Keratinocyte (primary cell): ENCODE data around the gene ANKAR.

ENCODE experiments used
- CTCF ChIP-seq, 3 experiments: IDR thresholded peaks in 1 of 3; conservative IDR thresholded peaks in 1 of 3; optimal IDR thresholded peaks in 1 of 3; 2 replicates in 2 of 3; 3 replicates in 1 of 3; pipeline versions ENCODE3 to v1.5.1; 2011; ENCODE audit warnings: low read length in 3 of 3, mild to moderate bottlenecking in 3 of 3, moderate library complexity in 2 of 3, control low read depth in 1 of 3, inconsistent platforms in 1 of 3; ENCODE audit not compliant: insufficient read depth in 2 of 3; ENCODE audit errors: extremely low read depth in 1 of 3
- EZH2 ChIP-seq: IDR thresholded peaks from one replicate; pipeline ENCODE4 v1.6.1; 2012; ENCODE audit warnings: inconsistent platforms, mild to moderate bottlenecking, low read length, moderate library complexity

GRCh38 chr2:189625636-189626035 is 48.8 kb upstream of the ANKAR start:
- TF ChIP-seq EZH2: no peak
- TF ChIP-seq CTCF (optimal IDR thresholded peaks at IDR 0.05 in 1 of 3, IDR thresholded peaks at IDR 0.05 in 1 of 3, conservative IDR thresholded peaks at IDR 0.05 in 1 of 3; ENCODE audit: extremely low read depth in 1 of 3, insufficient read depth in 2 of 3, low read length in 3 of 3): no peak
